AG09319 (cell line): Measurements from ENCODE around the gene CHIA.
"Not testable (repeated sequence)": the region's sequence is repeated elsewhere in the genome, so short reads cannot be mapped to it uniquely, and the experiment has no call there.

Source experiments
- DNase-seq: peaks from one replicate; pipeline ENCODE4 v3.0.0-alpha.2; 2010; ENCODE audit warnings: low read depth; ENCODE audit errors: extremely low read depth
- CTCF ChIP-seq: IDR thresholded peaks from 2 replicates; pipeline ENCODE4 v1.5.1; 2011; ENCODE audit warnings: low read depth, mild to moderate bottlenecking, inconsistent platforms, low read length, moderate library complexity

CHIA gene

DNA sequence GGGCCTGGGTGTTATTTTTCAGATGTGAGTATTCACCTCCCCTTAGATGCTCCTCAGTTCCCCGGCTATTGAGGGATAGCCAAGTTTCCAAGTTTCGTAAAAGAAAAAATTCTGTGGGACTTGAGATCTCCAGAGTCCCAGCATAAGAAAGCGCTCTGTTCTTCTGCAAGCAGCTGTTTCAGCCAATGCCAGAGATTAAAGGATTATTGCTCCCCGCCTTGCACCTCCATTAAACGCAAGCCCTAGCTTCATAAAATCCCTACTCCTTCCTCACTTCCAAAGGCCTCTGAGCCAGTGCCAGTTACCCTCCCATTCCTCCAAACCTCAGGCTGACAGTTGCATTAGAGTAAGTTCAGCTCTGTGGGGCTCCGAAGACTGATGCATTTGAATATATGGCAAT, 56.4 kb downstream of the CHIA start:
- DNase-seq, result no peak
- TF ChIP-seq CTCF, result no peak

- no peak for DNase-seq
- no peak for TF ChIP-seq CTCF
Measured at GRCh38 chr1:111351700-111352099, 61.0 kb downstream of the CHIA start.

DNA sequence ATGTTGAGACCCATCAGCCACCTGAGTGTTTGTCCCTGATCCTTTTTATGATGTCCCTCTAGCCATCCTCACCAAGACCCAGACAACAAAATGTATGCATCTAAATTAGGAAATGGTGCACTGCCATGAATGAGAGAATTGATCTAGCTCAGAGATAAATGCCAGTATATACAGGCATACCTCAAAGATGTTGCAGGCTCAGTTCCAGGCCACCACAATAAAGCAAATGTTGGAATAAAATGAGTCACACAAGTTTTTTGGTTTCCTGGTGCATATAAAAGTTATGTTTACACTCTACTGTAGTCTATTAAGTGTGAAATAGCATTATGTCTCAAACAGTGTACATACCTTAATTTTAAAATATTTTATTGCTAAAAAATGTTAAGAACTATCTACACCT, 63.9 kb downstream of the CHIA start:
- DNase-seq, result no peak
- no peak for TF ChIP-seq CTCF

- no peak for TF ChIP-seq CTCF
- no peak for DNase-seq
Measured at GRCh38 chr1:111358964-111359363, 68.3 kb downstream of the CHIA start.

- no peak for TF ChIP-seq CTCF
- no peak for DNase-seq
Measured at GRCh38 chr1:111359376-111359775, 68.7 kb downstream of the CHIA start.

DNA sequence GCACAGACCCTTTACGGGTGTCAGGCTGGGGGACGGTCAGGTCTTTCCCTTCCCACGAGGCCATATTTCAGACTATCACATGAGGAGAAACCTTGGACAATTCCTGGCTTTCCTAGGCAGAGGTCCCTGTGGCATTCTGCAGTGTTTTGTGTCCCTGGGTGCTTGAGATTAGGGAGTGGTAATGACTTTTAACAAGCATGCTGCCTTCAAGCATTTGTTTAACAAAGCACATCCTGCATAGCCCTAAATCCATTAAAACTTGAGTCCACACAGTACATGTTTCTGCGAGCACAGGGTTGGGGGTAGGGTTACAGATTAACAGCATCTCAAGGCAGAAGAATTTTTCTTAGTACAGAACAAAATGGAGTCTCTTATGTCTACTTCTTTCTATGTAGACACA, 69.6 kb downstream of the CHIA start:
- not testable (repeated sequence) for DNase-seq

- no peak for DNase-seq
- TF ChIP-seq CTCF, result no peak
Measured at GRCh38 chr1:111361761-111362160, 71.1 kb downstream of the CHIA start.

DNA sequence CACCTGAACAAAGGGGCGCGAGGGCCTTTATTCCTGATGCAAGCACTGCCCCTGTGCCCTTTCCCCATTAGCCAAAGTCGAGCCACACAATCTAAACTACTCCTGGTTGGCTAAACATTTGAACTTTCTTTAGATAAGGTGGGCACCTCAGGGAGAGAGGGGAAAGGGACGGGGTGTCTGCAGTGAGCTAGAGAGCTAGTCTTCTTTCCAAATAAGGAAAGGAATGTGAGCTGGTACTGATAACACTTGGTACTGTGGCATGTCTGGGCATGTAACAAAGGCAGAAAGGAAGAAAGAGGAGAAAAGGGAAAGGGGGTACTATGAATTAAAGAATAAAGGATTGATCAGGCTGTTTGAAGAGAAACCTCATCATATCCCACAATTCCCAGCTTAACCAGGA, 74.0 kb downstream of the CHIA start:
- DNase-seq, result no peak

More for the DNA sequence above, 74.0 kb downstream of the CHIA start:
- TF ChIP-seq CTCF, result no peak
